Mammary epithelial cell (primary cell): ENCODE measurements around the gene ACTL8.

ENCODE experiments used
- EZH2 ChIP-seq: IDR thresholded peaks from 2 replicates; pipeline ENCODE4 v1.6.1; 2012; ENCODE audit warnings: low read length, inconsistent platforms, borderline replicate concordance
- TF ChIP-seq, protein P1 (sequence below), 2 donors: IDR thresholded peaks in 1 of 2; conservative IDR thresholded peaks in 1 of 2; 2 replicates each; pipeline ENCODE4 v1.5.1; 2011 to 2012; ENCODE audit warnings: inconsistent platforms in 2 of 2, low read length in 2 of 2, mild to moderate bottlenecking in 2 of 2, control low read depth in 1 of 2, low read depth in 1 of 2; ENCODE audit not compliant: insufficient read depth in 1 of 2; ENCODE audit errors: extremely low read depth in 1 of 2

- no peak for TF ChIP-seq EZH2
- TF ChIP-seq, protein P1, sequence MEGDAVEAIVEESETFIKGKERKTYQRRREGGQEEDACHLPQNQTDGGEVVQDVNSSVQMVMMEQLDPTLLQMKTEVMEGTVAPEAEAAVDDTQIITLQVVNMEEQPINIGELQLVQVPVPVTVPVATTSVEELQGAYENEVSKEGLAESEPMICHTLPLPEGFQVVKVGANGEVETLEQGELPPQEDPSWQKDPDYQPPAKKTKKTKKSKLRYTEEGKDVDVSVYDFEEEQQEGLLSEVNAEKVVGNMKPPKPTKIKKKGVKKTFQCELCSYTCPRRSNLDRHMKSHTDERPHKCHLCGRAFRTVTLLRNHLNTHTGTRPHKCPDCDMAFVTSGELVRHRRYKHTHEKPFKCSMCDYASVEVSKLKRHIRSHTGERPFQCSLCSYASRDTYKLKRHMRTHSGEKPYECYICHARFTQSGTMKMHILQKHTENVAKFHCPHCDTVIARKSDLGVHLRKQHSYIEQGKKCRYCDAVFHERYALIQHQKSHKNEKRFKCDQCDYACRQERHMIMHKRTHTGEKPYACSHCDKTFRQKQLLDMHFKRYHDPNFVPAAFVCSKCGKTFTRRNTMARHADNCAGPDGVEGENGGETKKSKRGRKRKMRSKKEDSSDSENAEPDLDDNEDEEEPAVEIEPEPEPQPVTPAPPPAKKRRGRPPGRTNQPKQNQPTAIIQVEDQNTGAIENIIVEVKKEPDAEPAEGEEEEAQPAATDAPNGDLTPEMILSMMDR (conservative IDR thresholded peaks at IDR 0.05 in 1 of 2, IDR thresholded peaks at IDR 0.05 in 1 of 2; ENCODE audit: extremely low read depth in 1 of 2, insufficient read depth in 1 of 2, low read depth in 1 of 2, low read length in 2 of 2), result no peak
Measured at GRCh38 chr1:17831597-17831996, 76.5 kb downstream of the ACTL8 start.
